ENCODE results near the gene SLC39A12.
"Not testable (repeated sequence)": the region's sequence is repeated elsewhere in the genome, so short reads cannot be mapped to it uniquely, and the experiment has no call there.

The SLC39A12 gene

DNA sequence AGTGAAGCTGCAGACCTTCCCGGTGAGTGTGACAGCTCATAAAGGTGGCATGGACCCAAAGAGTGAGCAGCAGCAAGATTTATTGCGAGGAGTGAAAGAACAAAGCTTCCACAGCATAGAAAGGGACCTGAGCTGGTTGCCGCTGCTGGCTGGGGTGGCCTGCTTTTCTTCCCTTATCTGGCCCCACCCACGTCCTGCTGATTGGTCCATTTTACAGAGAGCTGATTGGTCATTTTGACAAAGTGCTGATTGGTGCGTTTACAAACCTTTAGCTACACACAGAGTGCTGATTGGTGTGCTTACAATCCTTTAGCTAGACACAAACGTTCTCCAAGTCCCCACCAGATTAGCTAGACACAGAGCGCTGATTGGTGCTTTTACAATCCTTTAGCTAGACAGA lies 1.4 kb upstream of the SLC39A12 start:
- H3K27ac Mint-ChIP-seq; H3K4me3 Mint-ChIP-seq; H3K4me1 Mint-ChIP-seq (ENCODE audit: low read depth); H3K27me3 Mint-ChIP-seq; H3K36me3 Mint-ChIP-seq; H3K9me3 Mint-ChIP-seq (ENCODE audit: low read depth): not testable (repeated sequence)

DNA sequence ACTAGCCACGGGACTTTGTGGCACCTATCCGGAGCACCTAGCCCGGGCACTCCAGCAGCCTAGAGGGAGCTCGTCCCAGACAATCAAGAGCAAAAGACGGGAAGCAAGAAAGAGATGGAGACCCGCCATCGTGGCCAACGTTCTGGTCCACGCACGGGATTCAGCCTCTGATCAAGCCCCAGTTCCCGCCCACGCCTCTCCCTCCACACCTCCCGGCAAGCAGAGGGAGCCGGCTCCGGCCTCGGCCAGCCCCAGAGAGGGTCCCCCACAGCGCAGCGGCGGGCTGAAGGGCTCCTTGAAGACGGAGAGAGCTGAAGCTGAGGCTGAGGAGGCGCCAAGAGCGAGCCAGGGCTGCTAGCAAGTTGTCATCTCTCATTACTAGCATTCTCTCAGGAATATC lies 992 bp upstream of the SLC39A12 start:
- Mint-ChIP-seq H3K9me3 (ENCODE audit: low read depth) (no peaks in the 10 kb centered on the region), H3K36me3 (no peaks in the 10 kb centered on the region), H3K27ac (no peak overlapping the region)

DNA sequence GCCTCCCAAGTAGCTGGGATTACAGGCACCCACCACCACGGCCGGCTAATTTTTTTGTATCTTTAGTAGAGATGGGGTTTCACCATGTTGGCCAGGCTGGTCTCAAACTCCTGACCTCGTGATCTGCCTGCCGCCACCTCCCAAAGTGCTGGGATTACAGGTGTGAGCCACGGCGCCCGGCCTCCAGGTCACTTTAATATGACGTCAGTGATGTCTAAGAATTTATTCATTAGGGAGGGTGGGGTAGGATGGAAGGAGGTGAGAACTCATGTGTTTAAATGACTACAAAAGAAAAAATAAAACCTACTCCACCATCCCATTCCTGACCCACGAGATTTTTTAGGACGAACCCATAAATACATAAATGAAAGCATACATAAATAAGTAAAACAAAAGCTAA lies 2.7 kb downstream of the SLC39A12 start:
- H3K27ac Mint-ChIP-seq; H3K9me3 Mint-ChIP-seq (ENCODE audit: low read depth); H3K4me1 Mint-ChIP-seq (ENCODE audit: low read depth); H3K36me3 Mint-ChIP-seq; H3K4me3 Mint-ChIP-seq; H3K27me3 Mint-ChIP-seq: not testable (repeated sequence)

More for the DNA sequence above, 992 bp upstream of the SLC39A12 start:
- no peak overlapping the region for H3K4me3 Mint-ChIP-seq
- no peaks in the 10 kb centered on the region for H3K4me1 Mint-ChIP-seq (ENCODE audit: low read depth)
- peaks cover 2% of the 10 kb centered on the region for H3K27me3 Mint-ChIP-seq

DNA sequence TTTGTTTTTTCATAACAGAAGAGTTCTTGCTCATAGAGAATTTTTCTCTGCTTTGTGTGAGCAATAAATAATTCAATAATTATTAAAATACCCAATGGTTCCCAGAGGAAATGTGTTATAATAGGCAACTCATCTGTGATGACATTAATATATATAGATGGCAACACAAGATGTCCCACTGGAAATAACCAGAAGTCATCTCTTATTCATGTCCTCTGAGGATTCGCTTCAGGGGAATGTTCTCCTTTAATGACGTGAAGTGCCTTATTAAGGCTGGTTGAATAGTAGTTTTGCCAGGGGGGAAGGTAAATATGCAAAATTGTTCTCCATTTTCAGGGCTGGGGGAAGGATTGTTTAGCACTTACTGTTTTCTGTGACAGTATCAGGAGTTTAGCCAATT lies 3.1 kb downstream of the SLC39A12 start:
- H3K4me3 Mint-ChIP-seq, result no peak overlapping the region
- H3K36me3 Mint-ChIP-seq, result no peaks in the 10 kb centered on the region
- H3K4me1 Mint-ChIP-seq (ENCODE audit: low read depth), result no peaks in the 10 kb centered on the region
- H3K9me3 Mint-ChIP-seq (ENCODE audit: low read depth), result peaks cover 3% of the 10 kb centered on the region
- H3K27me3 Mint-ChIP-seq, result peaks cover 2% of the 10 kb centered on the region
- no peak overlapping the region for H3K27ac Mint-ChIP-seq

DNA sequence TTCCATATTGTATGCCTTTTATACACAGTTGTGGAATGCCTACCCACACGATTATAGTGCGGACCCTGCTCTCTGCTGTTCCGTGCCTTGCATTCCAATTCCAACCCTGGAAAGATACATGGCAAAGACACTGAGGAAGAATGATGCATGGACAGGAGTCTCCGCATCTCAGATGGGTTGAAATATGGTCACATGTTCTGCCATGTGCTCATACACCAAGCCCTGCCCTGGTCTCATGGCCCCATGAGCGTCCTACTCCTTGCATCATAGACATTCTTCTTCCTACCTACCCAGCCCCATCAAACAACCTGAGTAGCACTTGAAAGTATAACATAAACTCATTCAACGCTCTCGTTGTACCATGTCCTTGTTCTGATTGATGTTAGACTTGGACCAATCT lies 6.3 kb downstream of the SLC39A12 start:
- Mint-ChIP-seq H3K4me1 (ENCODE audit: low read depth) (no peaks in the 10 kb centered on the region), H3K9me3 (ENCODE audit: low read depth) (peaks cover 4% of the 10 kb centered on the region)

DNA sequence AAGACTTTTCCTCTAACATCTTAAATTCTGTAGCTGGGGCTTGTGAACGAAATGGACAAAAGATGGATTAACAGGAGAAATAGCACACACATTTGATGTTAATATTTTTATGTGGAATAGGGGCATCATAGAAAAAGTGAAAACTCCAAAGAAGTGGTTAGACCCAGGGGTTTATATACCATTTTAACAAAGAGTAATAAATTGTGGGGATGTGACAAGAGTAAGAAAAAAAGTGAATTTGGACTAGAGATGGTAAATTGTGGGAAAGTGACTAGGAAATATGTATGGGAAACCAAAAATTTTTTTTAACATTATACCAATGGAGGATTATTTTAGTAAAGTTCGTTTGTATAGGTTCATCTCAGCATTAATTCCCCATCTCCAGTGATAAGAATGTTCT lies 8.2 kb downstream of the SLC39A12 start:
- H3K27ac Mint-ChIP-seq, result no peak overlapping the region
- H3K4me3 Mint-ChIP-seq, result no peak overlapping the region
- H3K4me1 Mint-ChIP-seq (ENCODE audit: low read depth), result no peaks in the 10 kb centered on the region
- peaks cover 3% of the 10 kb centered on the region for H3K36me3 Mint-ChIP-seq
- no peaks in the 10 kb centered on the region for H3K27me3 Mint-ChIP-seq
- H3K9me3 Mint-ChIP-seq (ENCODE audit: low read depth), result peaks cover 4% of the 10 kb centered on the region

More for the DNA sequence above, 6.3 kb downstream of the SLC39A12 start:
- Mint-ChIP-seq H3K4me3 (no peak overlapping the region), H3K27me3 (peaks cover 2% of the 10 kb centered on the region), H3K36me3 (peaks cover 3% of the 10 kb centered on the region), H3K27ac (no peak overlapping the region)

DNA sequence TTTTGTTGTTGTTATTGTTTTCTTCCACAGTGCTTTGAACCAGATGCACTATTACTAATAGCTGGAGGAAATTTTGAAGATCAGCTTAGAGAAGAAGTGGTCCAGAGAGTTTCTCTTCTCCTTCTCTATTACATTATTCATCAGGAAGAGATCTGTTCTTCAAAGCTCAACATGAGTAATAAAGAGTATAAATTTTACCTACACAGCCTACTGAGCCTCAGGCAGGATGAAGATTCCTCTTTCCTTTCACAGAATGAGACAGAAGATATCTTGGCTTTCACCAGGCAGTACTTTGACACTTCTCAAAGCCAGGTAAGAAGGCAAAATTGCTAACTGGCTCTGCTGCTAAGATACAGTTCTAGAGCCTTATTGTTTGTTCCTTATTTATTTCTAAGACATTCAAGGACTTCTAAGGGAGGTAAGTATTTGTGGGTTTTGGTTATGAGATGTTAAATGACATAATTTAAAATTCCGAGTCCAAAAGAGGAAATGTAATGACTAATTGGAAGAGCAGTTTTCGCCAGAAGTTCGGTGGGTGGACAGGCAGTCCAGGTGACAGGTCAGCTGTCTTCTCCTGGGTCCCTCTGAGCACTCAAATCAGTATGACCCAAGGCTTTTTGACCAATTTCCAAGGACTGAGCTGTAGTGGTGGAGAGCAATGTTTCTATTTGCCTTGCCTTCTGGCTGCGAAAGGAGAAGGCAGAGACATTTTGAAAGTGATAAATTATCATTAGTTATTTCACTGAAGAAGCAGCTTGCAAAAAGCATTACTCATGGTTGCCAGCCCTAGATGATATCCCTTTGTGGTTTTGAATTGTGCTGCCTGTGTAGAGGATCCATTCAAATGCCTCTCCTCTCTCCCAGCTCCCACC lies 10.1 kb downstream of the SLC39A12 start:
- H3K36me3 Mint-ChIP-seq, result peaks cover 3% of the 10 kb centered on the region
- H3K4me3 Mint-ChIP-seq, result no peak overlapping the region
- peaks cover 7% of the 10 kb centered on the region for H3K9me3 Mint-ChIP-seq (ENCODE audit: low read depth)
- H3K27me3 Mint-ChIP-seq, result no peaks in the 10 kb centered on the region
- no peaks in the 10 kb centered on the region for H3K4me1 Mint-ChIP-seq (ENCODE audit: low read depth)
- no peak overlapping the region for H3K27ac Mint-ChIP-seq

DNA sequence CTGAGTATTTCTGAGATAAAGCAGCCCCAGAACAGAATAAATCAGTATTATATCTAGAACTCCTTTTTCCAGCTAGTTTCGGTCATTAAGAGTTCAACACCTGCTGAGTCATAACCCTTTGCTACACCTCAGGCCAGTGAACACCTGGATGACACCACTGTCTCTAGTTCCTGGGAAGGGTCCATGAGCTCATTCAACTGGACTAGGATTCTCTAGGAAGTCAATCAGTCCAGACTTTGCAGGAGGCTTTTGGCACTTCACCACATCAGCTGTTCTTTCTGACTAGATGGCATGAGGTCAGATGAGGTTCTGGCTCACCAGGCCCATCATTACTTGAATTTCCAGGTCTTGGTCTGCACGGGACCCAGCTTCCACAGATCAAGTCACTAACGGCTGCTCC lies 11.7 kb downstream of the SLC39A12 start:
- H3K27me3 Mint-ChIP-seq, result no peaks in the 10 kb centered on the region
- no peak overlapping the region for H3K27ac Mint-ChIP-seq
- peaks cover 3% of the 10 kb centered on the region for H3K36me3 Mint-ChIP-seq
- H3K4me1 Mint-ChIP-seq (ENCODE audit: low read depth), result no peaks in the 10 kb centered on the region
- H3K9me3 Mint-ChIP-seq (ENCODE audit: low read depth), result peaks cover 10% of the 10 kb centered on the region
- no peak overlapping the region for H3K4me3 Mint-ChIP-seq

DNA sequence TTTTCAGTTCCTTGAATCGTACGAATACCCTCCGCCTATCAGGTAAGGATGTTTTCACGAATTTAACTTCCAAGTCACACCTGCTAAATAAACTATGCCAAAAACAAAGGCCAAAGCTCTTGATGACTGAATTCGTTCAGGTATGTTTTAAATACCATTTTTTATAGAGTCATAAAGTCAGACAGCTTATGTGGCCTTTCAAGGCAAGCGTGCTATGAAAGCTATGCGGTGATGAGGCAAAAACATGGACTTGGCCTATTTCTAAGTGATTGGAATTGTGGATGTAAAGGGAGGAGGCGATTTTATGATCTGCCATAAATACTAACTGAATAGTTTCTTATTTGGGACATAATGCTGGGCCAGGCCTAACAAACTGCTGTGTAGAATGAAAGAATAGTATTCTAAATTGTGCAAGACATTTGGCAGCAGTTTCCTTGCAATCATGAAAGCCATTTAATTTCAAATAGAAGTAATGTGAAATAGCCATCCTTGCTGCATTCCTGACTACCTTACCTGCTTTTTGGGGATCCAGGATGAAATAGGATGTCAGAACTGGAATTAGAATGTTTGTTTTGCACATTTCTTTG lies 14.0 kb downstream of the SLC39A12 start:
- Mint-ChIP-seq H3K4me3 (no peak overlapping the region), H3K27ac (no peak overlapping the region), H3K9me3 (ENCODE audit: low read depth) (peaks cover 19% of the 10 kb centered on the region), H3K36me3 (no peaks in the 10 kb centered on the region), H3K4me1 (ENCODE audit: low read depth) (no peaks in the 10 kb centered on the region), H3K27me3 (no peaks in the 10 kb centered on the region)

DNA sequence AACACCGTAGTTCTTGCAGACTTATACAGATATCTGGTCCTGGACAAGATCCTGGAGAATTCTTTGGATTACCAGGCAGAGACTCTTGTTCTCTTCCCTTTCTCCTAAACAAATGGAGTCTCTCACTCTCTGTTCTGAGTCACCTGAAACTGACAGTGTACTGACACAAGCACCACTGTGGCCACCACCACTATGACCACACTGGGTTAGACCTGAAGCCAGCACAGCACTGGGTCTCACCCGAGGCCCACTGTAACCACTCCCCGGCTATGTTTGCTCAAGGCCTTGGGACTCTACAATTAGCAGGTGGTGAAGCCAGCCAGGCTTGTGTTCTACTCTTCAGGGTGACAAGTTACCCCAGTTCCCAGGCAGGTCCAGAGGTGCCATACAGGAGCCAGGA lies 22.8 kb downstream of the SLC39A12 start:
- Mint-ChIP-seq H3K27ac (no peak overlapping the region), H3K4me1 (ENCODE audit: low read depth) (no peaks in the 10 kb centered on the region), H3K36me3 (no peaks in the 10 kb centered on the region), H3K27me3 (peaks cover 4% of the 10 kb centered on the region), H3K4me3 (no peak overlapping the region), H3K9me3 (ENCODE audit: low read depth) (peaks cover 23% of the 10 kb centered on the region)

DNA sequence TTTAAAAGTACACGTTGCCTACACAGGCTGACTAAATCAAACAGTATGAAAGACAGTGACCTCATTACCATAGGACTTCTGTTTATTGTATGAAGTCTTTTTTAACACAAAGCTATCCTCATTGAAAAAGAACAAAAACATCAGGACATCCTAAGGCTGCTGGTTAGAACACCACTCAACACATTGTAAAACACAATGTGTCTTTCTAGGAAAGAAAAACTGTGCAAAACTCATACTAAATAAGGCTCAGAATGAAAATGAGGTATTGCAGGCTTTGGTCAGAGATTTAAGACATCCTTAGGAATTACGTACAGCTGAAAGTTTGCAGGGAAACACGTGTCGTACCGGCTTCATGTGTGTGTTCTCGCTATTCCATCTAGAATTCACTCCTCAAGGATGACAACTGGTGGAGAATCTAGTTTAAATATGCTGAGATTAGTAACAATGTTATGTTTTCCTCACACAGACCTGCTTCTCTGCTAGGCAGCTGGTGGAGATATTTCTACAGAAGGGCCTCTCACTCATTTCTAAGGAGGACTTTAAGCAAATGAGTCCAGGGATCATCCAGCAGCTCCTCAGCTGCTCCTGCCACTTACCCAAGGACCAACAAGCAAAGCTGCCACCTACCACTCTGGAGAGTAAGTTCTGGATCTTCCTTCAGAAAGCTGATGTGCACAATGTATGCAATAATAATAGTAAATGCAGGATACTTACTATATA lies 29.3 kb downstream of the SLC39A12 start:
- no peaks in the 10 kb centered on the region for H3K4me1 Mint-ChIP-seq (ENCODE audit: low read depth)
- peaks cover 4% of the 10 kb centered on the region for H3K27me3 Mint-ChIP-seq
- no peak overlapping the region for H3K27ac Mint-ChIP-seq
- H3K4me3 Mint-ChIP-seq, result no peak overlapping the region
- H3K9me3 Mint-ChIP-seq (ENCODE audit: low read depth), result no peaks in the 10 kb centered on the region
- H3K36me3 Mint-ChIP-seq, result no peaks in the 10 kb centered on the region

DNA sequence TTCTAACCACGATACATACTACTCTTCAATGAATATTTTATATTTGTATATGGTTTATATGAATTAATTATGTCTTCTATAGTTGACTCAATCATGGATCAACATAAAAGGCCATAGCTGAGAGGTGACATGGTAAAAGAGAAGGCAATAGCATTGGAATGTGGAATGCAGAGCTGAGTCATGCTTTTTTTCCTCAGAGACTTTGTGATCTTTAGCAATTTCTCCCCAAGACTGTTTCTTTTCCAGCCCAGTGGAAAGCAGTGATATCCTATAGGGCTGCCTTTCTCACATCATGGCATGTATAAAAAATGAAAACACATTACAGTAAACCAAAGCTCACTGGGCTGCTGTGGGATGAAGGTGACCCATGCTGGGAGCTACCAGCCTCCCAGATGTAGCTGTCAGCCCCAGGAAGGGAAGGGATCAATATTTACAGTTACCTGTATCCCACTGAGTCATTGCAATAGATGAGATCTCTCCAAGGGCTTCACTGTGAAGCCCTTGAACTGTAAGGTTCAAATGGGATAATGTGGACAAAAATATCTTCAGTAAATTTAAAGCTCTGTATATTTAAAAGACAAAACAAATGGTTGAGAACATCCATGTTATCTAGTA lies 30.2 kb downstream of the SLC39A12 start:
- H3K4me3 Mint-ChIP-seq, result no peak overlapping the region
- no peaks in the 10 kb centered on the region for H3K36me3 Mint-ChIP-seq
- H3K27ac Mint-ChIP-seq, result no peak overlapping the region
- H3K27me3 Mint-ChIP-seq, result peaks cover 2% of the 10 kb centered on the region
- no peaks in the 10 kb centered on the region for H3K4me1 Mint-ChIP-seq (ENCODE audit: low read depth)
- H3K9me3 Mint-ChIP-seq (ENCODE audit: low read depth), result no peaks in the 10 kb centered on the region

DNA sequence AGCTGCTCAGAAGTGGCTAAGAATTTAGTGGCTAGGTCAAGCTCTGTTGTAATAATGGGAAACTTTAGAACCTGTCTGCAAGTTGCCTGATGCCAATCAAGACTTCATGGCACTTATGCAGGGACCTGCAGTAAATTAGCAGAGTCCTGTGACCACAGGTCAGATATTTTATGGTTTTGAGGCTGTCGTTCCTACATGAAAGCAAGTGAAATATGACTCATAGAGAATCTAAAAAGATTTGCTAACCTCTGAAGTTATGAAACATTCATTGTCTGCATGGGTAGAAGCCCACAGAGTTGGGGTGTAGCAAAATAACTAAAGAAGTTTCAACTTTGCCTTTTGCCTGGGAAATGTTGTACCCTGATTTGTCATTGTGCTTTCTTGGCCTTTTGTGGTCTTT lies 32.3 kb downstream of the SLC39A12 start:
- H3K9me3 Mint-ChIP-seq (ENCODE audit: low read depth), result no peaks in the 10 kb centered on the region

DNA sequence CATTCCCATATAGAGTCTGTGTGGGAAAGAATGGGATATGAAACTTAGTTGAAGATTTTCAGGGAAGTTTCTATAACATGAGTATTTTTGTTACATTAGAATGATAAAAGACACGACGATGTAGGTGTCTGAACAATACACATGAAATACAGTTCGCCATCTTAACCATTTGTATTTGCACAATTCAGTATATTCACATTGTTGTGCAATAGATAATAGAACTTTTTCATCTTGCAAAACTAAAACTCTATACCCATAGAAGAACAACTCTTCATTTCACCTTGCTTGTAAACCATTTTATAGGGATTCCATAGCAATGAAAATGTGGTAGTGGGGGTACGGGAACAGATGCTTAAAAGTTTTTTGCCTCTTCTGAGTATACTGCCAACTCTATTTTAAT lies 32.8 kb downstream of the SLC39A12 start:
- Mint-ChIP-seq H3K36me3 (no peaks in the 10 kb centered on the region), H3K4me1 (ENCODE audit: low read depth) (no peaks in the 10 kb centered on the region), H3K4me3 (no peak overlapping the region), H3K9me3 (ENCODE audit: low read depth) (no peaks in the 10 kb centered on the region), H3K27me3 (no peaks in the 10 kb centered on the region), H3K27ac (no peak overlapping the region)

More for the DNA sequence above, 32.3 kb downstream of the SLC39A12 start:
- no peak overlapping the region for H3K4me3 Mint-ChIP-seq
- no peaks in the 10 kb centered on the region for H3K27me3 Mint-ChIP-seq
- H3K4me1 Mint-ChIP-seq (ENCODE audit: low read depth), result no peaks in the 10 kb centered on the region
- H3K27ac Mint-ChIP-seq, result no peak overlapping the region
- H3K36me3 Mint-ChIP-seq, result no peaks in the 10 kb centered on the region

Measured in activated naive CD8-positive, alpha-beta T cell (primary cell).